DMS79 (cell line): ENCODE results near the gene ADH1C.
"Not testable (repeated sequence)": the region's sequence is repeated elsewhere in the genome, so short reads cannot be mapped to it uniquely, and the experiment has no call there.

Experiments used
- DNase-seq: peaks from one replicate; lab custom pipeline; 2025; lab: John Stamatoyannopoulos, UW

Gene ADH1C

GRCh38 chr4:99357948-99358347 lies 5.4 kb upstream of the ADH1C start:
- DNase-seq = no peak

- DNase-seq = no peak
These were observed 4.4 kb upstream of the ADH1C start for GRCh38 chr4:99356992-99357391.

DNA sequence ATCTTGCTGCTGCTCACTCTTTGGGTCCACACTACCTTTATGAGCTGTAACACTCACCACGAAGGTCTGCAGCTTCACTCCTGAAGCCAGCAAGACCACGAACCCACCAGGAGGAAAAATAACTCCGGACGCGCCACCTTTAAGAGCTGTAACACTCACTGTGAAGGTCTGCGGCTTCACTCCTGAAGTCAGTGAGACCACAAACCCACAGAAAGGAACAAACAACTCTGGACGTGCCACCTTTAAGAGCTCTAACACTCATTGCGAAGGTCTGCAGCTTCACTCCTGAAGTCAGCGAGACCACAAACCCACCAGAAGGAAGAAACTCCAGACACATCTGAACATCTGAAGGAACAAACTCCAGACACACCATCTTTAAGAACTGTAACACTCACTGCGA lies 3.6 kb upstream of the ADH1C start:
- DNase-seq = not testable (repeated sequence)

- no peak for DNase-seq
These were observed 1.1 kb downstream of the ADH1C start for GRCh38 chr4:99351487-99351886.

DNA sequence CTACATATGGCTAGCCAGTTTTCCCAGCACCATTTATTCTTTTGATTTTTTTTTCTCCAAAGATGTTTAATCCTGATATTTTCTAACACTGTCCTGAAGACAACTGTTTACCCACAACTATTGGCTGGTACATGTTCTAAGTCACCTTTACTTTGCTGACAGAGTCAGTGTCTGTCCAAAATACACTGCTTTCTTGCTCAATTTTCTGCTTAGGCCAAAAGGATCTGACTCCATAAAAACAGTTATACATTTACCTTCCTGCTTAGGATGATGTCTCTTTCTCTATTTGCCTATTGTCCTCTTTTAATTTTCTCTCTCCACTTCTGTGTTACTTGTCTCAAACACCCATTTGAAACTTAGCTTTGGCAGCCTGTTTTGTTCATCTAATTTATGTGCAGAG lies 3.2 kb downstream of the ADH1C start:
- DNase-seq = no peak

DNA sequence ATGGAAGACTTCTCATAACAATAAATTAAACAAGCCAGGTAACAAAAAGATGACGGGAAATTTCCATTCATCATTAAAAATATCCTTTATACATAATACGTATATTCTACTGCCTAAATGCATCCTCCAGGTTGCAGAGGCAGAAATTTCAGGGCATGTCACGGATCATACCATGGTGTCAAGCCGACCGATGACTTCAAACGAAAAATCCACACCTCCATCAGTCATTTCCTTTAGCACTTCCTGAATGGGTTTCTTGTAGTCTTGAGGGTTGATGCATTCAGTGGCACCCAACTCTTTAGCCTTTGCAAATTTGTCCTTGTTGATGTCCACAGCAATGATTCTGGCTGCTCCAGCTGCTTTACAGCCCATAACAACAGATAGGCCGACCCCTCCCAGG lies 9.9 kb downstream of the ADH1C start:
- DNase-seq = not testable (repeated sequence)

GRCh38 chr4:99341426-99341825 lies 11.1 kb downstream of the ADH1C start:
- DNase-seq = no peak

DNA sequence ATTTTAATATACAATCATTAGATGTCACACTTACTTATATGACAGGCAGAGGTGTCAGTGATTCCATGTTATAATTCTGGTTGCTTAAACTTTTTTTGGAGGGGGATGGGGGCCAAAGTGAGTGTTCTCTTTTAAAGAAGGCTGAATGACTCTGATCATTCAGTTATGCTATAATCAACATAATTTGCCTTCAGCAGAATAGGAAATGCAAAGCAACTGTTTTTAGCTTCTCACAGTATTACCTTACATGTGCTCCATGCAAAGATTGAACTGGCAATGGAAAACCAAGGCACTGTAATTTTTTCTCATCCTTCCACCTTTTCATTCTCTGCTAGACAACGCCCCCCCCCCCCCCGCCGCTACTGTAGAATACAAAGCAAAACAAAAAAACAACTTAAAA lies 13.4 kb downstream of the ADH1C start:
- DNase-seq = no peak

- no peak for DNase-seq
These were observed 16.0 kb downstream of the ADH1C start for GRCh38 chr4:99336553-99336952.

GRCh38 chr4:99334880-99335279 lies 17.7 kb downstream of the ADH1C start:
- no peak for DNase-seq

DNA sequence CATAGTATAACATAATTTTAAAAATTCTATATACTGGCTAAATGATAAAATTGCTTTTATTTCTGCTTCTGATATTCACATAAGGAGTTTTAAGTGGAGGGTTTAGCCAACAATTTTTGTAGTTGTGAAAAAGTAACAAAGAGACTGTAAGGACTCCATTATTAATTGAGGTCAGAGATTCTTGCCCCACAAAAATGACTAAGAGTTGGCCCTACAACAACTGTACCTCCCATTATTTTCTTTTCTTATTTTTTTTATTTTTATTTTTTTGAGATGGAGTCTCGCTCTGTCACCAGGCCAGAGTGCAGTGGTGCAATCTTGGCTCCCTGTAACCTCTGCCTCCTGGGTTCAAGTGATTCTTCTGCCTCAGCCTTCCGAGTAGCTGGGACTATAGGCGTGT lies 21.9 kb downstream of the ADH1C start:
- no peak for DNase-seq

DNA sequence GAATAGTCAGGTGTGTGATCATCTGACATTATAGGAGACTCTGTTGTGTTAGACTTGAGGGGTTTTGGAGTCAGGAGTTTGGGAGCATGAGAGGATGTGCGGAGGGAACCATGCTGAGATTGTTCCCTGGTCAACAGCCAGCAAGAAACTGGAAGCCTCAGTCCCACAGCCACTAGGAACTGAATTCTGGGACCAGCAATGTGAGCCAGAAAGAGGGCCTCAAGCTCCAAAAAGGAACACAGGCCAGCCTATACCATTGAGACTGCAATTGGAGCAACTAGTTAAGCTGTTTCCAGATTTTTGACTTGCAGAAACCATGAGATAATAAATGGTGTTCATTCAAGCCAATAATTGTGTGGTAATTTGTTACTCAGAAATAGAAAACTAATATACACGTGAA lies 22.7 kb downstream of the ADH1C start:
- DNase-seq = no peak

GRCh38 chr4:99324979-99325378 lies 27.6 kb downstream of the ADH1C start:
- no peak for DNase-seq

- no peak for DNase-seq
These were observed 28.2 kb downstream of the ADH1C start for GRCh38 chr4:99324361-99324760.

DNA sequence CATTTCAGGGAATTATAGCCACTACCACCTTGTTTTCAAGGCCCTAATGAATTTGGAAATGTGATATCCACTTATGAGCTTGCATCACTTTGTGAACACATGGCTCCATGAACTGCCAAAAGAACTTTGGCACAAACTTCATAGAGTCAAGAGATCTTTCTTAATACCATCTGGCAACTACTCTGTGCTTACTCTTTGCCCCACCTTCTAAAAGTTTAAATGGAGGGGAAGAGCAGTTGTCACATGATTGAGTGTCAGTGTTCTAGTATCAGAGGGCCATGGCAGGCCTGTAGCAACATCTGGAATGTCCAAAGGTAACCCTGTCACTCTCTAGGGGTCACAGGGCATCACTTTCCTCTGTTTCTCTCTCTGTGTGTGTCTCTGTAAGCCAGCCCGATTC lies 28.8 kb downstream of the ADH1C start:
- DNase-seq = no peak

DNA sequence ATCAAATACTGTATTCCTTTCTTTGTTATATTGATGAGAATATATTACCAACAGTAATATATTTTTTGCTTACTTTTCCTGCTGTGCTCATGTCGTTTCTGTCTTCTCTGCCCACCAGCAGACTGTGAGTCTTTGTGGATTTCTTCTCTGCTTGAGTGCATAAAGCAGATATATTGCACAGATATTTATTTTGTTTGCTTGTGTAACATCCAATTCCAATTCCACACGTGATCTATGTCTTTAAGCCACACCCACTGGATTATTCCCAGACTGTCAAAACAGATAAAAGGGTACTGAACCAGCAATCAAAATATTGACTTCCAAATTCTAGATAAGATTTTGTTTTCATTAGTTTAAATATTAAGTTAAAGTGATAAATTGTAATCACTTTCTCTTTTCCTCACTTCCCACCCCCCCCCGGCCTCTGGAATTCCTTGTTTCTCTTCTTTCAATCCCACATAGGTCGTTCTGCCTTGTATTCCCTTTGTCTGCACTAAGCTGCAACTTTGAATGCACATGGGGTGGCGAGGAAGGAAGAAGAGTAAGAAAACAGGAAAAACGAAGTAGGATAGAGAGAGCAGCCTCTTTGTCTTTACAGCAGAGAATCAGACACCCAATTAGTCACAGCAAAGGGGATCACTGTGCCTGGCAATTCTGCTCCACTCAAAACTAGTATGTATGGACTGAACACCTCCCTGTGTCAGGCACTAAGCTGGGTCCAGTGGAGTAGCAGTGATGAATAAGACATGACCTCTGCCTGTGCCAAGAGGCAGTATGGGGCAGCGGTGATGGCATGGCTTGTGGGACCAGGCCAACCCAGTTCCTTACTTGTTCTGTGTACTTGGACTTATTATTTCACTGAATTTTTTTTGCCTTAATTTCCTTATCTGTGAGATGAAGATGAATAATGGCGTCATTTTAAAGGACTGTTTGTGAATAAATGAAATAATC lies 31.0 kb downstream of the ADH1C start, which contains the start of gene ADH1B:
Gene ADH1B, minus strand, starts transcription at position 161 of the 951 bp plus-strand sequence. Its CDS starts 70 bp downstream, at position 91.
- no peak for DNase-seq

DNA sequence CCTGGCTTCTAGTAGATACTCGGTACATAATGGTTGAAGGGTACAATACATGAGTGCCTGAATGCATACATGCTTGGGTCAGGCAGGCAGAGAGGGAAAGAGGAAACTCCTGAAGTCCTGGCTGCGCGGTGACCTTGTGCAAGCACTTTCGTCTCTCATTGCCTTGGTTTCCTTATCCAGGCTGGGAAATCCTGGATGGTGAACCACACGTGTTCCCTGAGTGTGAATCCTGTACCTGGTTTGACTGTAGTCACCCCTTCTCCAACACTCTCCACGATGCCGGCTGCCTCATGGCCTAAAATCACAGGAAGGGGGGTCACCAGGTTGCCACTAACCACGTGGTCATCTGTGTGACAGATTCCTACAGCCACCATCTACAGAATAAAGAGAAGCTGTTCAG lies 34.7 kb downstream of the ADH1C start:
- DNase-seq = not testable (repeated sequence)

DNA sequence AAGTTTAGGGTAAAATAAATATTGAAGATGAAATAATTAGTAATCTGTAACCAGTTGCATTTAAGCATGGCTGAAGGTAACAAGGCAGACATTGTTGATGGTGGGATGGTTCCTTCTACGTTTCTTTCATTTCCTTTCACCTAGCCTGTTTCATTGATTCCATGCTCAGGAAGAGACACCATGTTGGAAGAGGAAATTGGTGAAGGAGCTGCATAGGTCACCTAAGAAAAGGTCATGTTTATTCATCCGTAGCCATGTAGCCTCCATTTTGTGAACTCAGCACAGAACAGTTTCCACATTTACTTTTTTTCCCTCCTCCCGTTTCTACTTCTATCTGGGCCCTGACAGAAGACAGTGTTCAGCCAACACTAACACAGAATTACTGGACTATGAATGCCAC lies 35.2 kb downstream of the ADH1C start:
- DNase-seq = no peak

DNA sequence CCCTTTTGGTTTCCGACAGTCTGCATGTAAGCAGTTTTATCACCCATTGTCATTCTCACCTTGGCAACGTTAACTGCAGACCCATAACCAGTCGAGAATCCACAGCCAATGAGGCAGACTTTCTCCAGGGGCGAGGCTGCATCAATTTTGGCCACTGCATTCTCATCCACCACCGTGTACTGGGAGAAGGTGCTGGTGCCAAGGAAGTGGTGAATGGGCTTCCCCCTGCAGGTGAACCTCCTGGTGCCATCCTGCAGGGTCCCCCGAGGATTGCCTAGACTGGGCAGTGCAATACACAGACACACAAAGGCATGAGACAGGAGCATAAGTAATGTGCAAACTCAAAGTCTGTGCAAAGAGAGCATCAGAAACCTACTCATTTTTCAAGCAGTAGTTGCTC lies 36.7 kb downstream of the ADH1C start:
- DNase-seq = no peak

GRCh38 chr4:99314211-99314610 lies 38.3 kb downstream of the ADH1C start:
- no peak for DNase-seq

- no peak for DNase-seq
These were observed 42.2 kb downstream of the ADH1C start for GRCh38 chr4:99310389-99310788.

GRCh38 chr4:99305638-99306400 lies 46.7 kb downstream of the ADH1C start:
- no peak for DNase-seq
